ENCODE results near the gene RIPOR2.

RIPOR2 gene

GRCh38 chr6:24974182-24975171, 38.7 kb upstream of the RIPOR2 start:
- H3K4me3 ChIP-seq (ENCODE audit: low read depth, low read length), result no peak overlapping the region
- in situ Hi-C loops (cut with HindIII; ENCODE audit: low sequenced_read_pairs), result no loop called here
- no peak for TF ChIP-seq CTCF (IDR thresholded peaks at IDR 0.05; ENCODE audit: low read depth, low read length)
- DNase-seq (ENCODE audit: low read depth, low spot score), result no peak

- in situ Hi-C loops (cut with HindIII; ENCODE audit: low sequenced_read_pairs), result no loop called here
- H3K4me3 ChIP-seq (ENCODE audit: low read depth, low read length), result no peak overlapping the region
- DNase-seq (ENCODE audit: low read depth, low spot score), result no peak
- TF ChIP-seq CTCF (IDR thresholded peaks at IDR 0.05; ENCODE audit: low read depth, low read length), result no peak
Measured at GRCh38 chr6:24972311-24972958, 36.7 kb upstream of the RIPOR2 start.

- H3K4me3 ChIP-seq (ENCODE audit: low read depth, low read length), result no peak overlapping the region
- no peak for DNase-seq (ENCODE audit: low read depth, low spot score)
- in situ Hi-C loops (cut with HindIII; ENCODE audit: low sequenced_read_pairs), result no loop called here
- TF ChIP-seq CTCF (IDR thresholded peaks at IDR 0.05; ENCODE audit: low read depth, low read length), result no peak
Measured at GRCh38 chr6:24971067-24971466, 35.3 kb upstream of the RIPOR2 start.

- in situ Hi-C loops (cut with HindIII; ENCODE audit: low sequenced_read_pairs), result no loop called here
- no peak overlapping the region for H3K4me3 ChIP-seq (ENCODE audit: low read depth, low read length)
- DNase-seq (ENCODE audit: low read depth, low spot score), result no peak
- TF ChIP-seq CTCF (IDR thresholded peaks at IDR 0.05; ENCODE audit: low read depth, low read length), result no peak
Measured at GRCh38 chr6:24969343-24969860, 33.6 kb upstream of the RIPOR2 start.

- in situ Hi-C loops (cut with HindIII; ENCODE audit: low sequenced_read_pairs), result no loop called here
- no peak for TF ChIP-seq CTCF (IDR thresholded peaks at IDR 0.05; ENCODE audit: low read depth, low read length)
- no peak overlapping the region for H3K4me3 ChIP-seq (ENCODE audit: low read depth, low read length)
Measured at GRCh38 chr6:24968783-24969182, 33.0 kb upstream of the RIPOR2 start.

GRCh38 chr6:24967211-24967610, 31.5 kb upstream of the RIPOR2 start:
- in situ Hi-C loops (cut with HindIII; ENCODE audit: low sequenced_read_pairs), result no loop called here
- H3K4me3 ChIP-seq (ENCODE audit: low read depth, low read length), result no peak overlapping the region
- no peak for DNase-seq (ENCODE audit: low read depth, low spot score)
- TF ChIP-seq CTCF (IDR thresholded peaks at IDR 0.05; ENCODE audit: low read depth, low read length), result no peak

More at GRCh38 chr6:24968783-24969182, 33.0 kb upstream of the RIPOR2 start:
- DNase-seq (ENCODE audit: low read depth, low spot score), result no peak

Measured in astrocyte of the spinal cord (primary cell).